ENCODE measurements around the gene SNX12.

DNA sequence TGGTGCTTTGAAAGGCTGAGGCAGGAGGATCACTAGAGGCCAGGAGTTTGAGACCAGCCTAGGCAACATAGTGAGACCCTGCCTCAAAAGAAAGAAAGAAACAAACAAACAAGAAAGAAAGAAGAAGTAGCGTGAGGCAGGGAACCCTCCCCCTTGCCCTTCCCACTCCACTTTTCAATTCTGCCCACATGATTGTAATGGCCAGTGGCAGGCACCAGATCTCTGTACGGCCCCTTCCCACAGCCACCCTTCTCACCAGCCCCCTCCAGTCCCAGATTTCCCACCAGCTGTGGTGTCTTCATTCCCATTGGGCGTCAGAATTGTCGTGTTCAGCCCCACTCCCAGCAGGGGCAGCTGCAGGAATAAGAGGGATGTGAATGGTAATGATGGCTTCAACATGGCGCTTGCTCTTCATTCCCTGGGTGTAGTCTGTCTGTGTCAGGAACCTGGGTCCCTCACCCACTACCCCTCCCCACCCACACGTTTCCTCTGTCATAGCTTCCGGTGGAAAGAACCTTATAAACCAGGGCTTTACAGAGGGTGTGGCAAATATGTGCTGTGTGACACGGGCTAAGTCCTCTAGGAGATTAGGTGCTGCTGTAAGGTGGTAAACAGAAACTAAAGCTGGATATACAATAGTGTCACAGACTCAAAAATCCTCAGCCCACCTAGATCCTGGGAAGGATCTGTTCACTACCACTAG is 43.2 kb upstream of the SNX12 start, which contains the start of gene IL2RG:
- no peak for TF ChIP-seq CTCF (IDR thresholded peaks at IDR 0.05)
- no peak for TF ChIP-seq POLR2A (IDR thresholded peaks at IDR 0.05)

Measured in thyroid gland (tissue), 4 donors.